ENCODE data around the gene PARD3B.

Gene PARD3B

DNA sequence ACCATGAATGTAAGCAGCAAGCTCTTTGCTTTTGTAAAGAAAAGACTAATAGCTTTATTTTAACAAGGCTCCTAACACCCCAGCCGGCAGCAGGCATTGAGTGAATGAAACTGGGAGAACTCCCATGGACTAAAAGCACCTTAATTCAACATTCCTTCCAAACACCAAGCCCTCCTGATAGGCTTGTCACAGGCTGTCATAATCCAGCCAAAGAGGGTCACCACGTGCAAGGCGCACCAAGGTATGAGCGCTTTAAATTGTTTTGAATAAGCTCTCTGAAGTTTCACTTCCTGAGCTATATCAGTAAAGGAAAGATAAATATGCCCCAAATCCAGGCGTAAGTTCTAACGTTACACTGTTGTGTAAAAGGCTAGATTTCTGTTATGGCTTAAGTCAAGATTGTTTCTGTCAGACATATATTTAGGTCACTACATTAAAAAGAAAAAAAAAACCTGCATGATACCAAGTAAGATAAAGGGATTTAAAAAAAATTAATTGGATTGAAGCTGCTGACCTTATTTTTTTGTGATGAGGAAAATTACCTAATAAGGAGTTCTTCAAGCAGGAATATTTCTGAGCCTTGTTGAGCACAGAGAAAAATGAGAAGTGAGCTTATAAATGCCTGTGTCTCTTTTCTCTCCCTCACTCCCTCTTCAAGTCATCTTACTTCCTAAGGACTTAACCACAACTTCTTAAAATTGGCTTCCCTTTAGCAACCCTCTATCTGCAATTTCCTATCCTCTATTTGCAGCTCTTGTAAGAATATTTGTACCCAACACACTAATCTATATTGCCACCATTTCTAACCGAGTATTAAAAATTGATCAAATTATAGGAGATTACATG, 1000.9 kb downstream of the PARD3B start:
- DNase-seq = no peak

GRCh38 chr2:205555566-205556230, 1010.4 kb downstream of the PARD3B start:
- DNase-seq = no peak

GRCh38 chr2:205556357-205556756, 1011.1 kb downstream of the PARD3B start:
- DNase-seq = no peak

DNA sequence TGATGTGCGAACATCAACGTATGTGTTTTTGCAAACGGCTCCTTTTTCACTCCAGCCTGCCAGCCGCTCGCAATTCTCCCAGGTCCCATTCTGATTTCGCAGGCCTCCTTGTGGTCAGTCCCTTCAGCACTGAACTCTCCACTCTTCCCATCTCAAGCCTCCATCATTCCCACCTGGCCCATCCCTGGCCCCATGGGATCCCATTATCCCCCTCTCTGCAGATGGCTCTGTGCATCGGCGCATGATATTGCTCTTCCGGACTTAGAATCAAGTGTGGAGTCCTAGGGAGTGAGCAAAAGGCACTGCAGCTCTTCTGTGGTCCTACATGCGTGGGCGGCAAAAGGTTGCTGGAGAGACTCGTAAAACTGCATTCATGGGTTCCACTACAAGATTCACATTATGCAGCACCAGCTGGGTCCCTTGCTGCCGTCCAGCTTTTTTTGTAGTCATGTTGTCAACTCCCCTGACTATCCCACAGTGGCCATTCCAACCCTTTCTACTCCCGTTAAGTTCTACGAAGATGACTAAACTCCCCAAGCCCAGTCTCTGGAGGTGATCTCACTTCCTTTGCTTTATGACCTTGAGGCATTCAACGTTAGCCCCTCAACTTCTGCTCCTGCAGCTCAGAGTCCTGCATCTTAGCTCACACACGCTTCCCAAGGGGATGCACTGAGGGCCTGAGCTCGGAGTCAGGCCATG, 1011.7 kb downstream of the PARD3B start:
- DNase-seq = no peak

GRCh38 chr2:205557873-205558272, 1012.6 kb downstream of the PARD3B start:
- DNase-seq = no peak

- no peak for DNase-seq
These were observed 1016.2 kb downstream of the PARD3B start for GRCh38 chr2:205561441-205561840.

- DNase-seq = no peak
These were observed 1018.4 kb downstream of the PARD3B start for GRCh38 chr2:205563646-205564045.

- DNase-seq = no peak
These were observed 1019.3 kb downstream of the PARD3B start for GRCh38 chr2:205564346-205565141.

GRCh38 chr2:205565142-205565522, 1019.9 kb downstream of the PARD3B start:
- no peak for DNase-seq

DNA sequence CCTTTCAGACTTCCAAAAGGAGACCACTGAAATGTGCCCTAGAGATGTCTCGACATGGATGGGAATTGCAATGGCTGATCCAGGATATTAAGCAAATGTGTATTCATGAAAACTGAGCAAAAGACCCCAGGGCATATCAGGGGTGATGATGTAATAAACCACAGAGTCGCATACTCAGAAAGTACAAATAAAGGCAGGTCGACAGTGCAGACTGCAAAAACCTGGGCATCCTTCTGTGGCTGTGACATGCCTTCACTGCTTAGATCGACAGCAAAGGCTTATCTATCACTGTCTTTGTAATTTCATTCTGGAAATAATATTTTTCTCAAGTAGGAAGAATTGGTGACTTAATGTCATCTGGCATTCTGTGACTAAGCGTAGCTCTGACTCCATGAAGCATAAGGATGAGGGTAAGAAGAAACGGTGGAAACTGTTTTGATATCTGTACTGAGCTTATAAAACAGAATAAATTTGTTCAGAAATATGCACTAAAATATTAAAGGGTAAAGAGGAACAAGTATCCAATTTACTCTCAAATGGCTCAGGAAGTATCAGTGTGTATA, 1021.4 kb downstream of the PARD3B start:
- no peak for DNase-seq

DNA sequence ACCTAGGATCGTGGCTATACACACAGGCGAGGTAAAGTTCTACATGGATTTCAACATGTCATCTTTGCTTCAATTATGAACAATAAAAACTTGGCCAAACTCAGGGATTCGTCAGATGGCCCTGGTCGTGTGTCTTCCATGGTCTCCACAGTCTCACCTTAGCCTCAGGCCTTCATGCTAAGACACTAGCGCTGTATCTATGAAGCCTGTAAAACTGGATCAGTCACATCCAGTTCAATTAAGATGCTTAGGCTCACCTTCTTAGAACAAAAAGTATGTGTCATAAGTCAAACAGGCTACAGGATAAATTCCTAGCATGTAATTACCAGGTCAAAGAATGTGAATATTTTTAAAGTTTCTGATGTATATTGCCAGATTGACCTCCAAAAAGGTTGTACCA, 1023.3 kb downstream of the PARD3B start:
- no peak for DNase-seq

- no peak for DNase-seq
These were observed 1025.4 kb downstream of the PARD3B start for GRCh38 chr2:205570648-205571047.

- no peak for DNase-seq
These were observed 1026.2 kb downstream of the PARD3B start for GRCh38 chr2:205571360-205571959.

- peak; percentile 89 for DNase-seq
These were observed 1028.7 kb downstream of the PARD3B start for GRCh38 chr2:205574001-205574400.

- DNase-seq = no peak
These were observed 1034.1 kb downstream of the PARD3B start for GRCh38 chr2:205579335-205579734.

- DNase-seq = peak; percentile 58
These were observed 1035.1 kb downstream of the PARD3B start for GRCh38 chr2:205580212-205580987.

GRCh38 chr2:205582366-205582765, 1037.1 kb downstream of the PARD3B start:
- DNase-seq = peak; percentile 50

DNA sequence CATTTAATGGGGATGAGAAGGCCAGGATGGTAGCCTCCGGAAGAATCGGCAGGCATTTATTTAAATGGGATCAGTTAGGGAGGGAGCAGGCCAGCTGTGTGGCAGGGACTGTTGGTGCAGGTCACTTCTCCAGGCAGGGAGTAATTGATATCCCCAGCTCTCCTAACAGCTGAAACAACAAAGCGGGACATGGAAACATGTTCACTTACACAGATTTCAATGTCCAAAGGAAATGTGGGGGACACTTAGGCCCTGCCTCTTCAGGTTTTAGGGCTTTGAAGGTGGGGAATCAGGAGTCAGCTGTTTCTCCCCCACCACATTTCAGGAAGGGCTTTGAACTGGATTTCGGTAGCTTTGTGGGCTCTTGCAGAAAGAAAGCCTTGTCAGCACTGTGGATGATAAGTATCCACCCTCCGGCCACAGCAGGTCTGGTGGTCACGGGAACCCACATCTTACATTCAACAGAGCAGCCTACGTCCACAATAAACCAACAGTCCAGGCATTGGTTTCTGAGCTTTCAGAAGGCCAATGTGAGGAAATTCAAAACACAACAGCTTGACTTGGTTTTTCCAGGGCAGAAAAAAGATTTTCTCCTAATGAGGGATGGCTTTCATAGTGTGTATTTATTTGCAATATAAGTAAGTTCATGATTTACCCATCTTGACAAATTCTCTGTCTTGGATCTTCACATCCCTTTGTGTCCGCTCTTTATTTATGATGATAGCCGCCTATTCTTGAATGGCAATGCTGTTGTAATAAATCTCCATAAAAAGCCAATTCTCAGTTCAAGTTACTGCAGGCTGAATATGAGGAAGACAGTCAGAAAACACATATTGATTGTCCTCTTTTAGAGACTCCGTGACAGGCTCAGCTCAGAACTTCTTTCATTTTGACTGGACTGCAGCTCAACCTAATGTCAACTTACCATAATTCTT, 1040.4 kb downstream of the PARD3B start:
- peak; percentile 63 for DNase-seq

DNA sequence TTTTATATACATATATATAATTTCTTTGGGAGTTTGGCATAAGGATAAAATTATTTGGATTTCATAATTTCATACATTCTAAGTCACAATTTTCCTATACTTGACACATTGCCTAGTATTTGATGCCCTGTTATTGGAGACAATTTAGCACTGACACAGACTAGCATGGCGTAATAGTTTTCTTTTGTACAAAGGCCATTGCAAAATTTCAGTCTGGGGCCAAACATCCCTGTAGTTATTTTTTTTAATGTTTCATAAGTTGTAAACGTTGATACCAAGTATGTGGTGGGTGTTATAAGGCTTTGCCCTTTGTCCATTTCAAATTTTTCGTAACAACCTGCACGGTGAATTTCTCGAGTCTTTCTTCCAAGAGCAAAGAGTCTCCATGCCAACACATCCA, 1041.4 kb downstream of the PARD3B start:
- no peak for DNase-seq

- no peak for DNase-seq
These were observed 1044.2 kb downstream of the PARD3B start for GRCh38 chr2:205589479-205589878.

Data from fibroblast of upper back skin (primary cell).